Measurements from ENCODE around the gene CLRN1.

GRCh38 chr3:150877303-150877702 is 95.2 kb downstream of the CLRN1 start:
- TF ChIP-seq CTCF (conservative IDR thresholded peaks at IDR 0.05; ENCODE audit: low read length) (no peak), EZH2phosphoT487 (IDR thresholded peaks at IDR 0.05; ENCODE audit: borderline replicate concordance) (no peak)
